Measurements from ENCODE around the gene APC2. TPM values are rescaled to one million over a fixed set of nuclear protein-coding genes. Genes with fewer than 3 reads are reported as not detected.
A peak's percentile ranks its signal among the peaks of the same experiment; 100 is the strongest.

APC2 gene
- total and polyA plus RNA-seq, 7 donors, result 0.01 to 0.06 (median 0.04) TPM; not detected in 1

DNA sequence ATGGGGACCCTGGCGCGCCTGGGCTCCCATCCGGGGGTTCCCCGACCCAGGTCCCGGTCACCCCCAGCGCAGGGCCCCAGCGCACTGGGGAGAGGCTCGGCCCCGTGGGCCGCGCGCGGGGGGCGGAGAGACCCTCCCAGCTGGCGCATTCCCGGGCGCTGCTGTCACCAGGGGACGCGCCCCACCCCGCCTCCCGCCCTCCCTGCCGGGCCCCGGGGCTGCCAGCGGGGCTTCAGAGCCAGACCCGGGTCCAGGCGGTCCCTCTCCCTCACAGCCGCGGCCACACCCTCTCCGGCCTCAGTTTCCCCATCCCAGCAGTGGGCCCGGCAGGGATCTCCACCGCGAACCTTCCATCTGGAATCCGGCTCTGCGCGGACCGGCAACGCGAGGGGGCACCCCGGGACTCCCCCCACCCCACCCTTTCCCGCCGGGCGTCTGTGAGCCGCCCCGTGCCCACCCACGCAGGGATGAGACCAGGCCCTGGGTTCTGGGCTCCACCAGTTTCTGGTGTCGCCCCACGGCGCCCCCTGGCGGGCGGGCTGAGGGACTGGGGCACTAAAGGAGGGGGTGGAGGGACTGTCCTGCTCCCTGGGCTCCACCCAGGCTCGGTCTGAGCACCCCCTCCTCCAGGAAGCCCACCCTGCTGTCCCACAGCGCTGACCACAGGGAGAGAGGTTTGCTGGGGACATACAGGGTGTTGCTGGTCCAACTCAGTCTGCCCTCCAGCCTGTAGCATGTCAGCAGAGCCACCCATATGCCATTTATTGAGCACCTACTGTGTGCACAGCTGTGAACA, 63.8 kb downstream of the APC2 start:
- 4 to 6% (median 5%) methylated on average over 27 to 52 of the region's 52 CpGs for WGBS, 3 donors
- H3K27ac ChIP-seq, result peak overlapping the region; percentile 89
- intact Hi-C loops (cut with DNase I), result loop anchor here in 1 of 2 donors (5.0 kb wide), 1 partner anchor 231 kb away; no protein-coding TSS in a partner anchor
- no peaks in the 10 kb centered on the region for H3K36me3 ChIP-seq (ENCODE audit: insufficient read depth in 1 of 2, low read depth in 1 of 2)
- H3K4me3 ChIP-seq, result peak overlapping the region; percentile 73
- peak; percentile 63 to 84 for DNase-seq
- TF ChIP-seq, protein P1, sequence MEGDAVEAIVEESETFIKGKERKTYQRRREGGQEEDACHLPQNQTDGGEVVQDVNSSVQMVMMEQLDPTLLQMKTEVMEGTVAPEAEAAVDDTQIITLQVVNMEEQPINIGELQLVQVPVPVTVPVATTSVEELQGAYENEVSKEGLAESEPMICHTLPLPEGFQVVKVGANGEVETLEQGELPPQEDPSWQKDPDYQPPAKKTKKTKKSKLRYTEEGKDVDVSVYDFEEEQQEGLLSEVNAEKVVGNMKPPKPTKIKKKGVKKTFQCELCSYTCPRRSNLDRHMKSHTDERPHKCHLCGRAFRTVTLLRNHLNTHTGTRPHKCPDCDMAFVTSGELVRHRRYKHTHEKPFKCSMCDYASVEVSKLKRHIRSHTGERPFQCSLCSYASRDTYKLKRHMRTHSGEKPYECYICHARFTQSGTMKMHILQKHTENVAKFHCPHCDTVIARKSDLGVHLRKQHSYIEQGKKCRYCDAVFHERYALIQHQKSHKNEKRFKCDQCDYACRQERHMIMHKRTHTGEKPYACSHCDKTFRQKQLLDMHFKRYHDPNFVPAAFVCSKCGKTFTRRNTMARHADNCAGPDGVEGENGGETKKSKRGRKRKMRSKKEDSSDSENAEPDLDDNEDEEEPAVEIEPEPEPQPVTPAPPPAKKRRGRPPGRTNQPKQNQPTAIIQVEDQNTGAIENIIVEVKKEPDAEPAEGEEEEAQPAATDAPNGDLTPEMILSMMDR (IDR thresholded peaks at IDR 0.05), result peak; percentile 64
- no peaks in the 10 kb centered on the region for H3K9me3 ChIP-seq
- peaks cover 6% of the 10 kb centered on the region for H3K4me1 ChIP-seq
- ATAC-seq, result peak; percentile 77 to 87 (median 80)
- peaks cover 0 to 5% (median 0%) of the 10 kb centered on the region in 3 donors for H3K27me3 ChIP-seq (ENCODE audit: insufficient read depth in 3 of 3, low read length in 2 of 3)

DNA sequence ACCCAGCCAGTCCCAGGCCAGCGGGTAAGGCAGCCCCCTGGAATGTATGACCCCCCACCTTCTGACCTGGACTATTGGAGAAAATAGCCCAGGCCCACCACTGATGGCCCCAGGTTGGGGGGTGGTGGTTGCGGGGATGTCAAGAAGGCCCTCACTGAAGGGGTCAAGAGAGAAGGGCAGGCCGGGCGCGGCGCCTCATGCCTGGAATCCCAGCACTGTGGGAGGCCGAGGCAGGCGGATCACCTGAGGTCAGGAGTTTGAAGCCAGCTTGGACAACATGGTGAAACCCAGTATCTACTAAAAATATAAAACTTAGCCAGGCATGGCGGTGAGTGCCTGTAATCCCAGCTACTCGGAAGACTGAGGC, 64.4 kb downstream of the APC2 start:
- no peaks in the 10 kb centered on the region for H3K36me3 ChIP-seq (ENCODE audit: insufficient read depth in 1 of 2, low read depth in 1 of 2)
- TF ChIP-seq, protein P1 (IDR thresholded peaks at IDR 0.05), result no peak
- H3K4me1 ChIP-seq, result peaks cover 6% of the 10 kb centered on the region
- H3K27ac ChIP-seq, result peak overlapping the region; percentile 89
- no peak for DNase-seq
- intact Hi-C loops (cut with DNase I), result loop anchor here in 1 of 2 donors (5.0 kb wide), 1 partner anchor 232 kb away; no protein-coding TSS in a partner anchor
- peak in 2 of 4 donors; percentile 10 to 19 for ATAC-seq
- WGBS, 3 donors, result 15 to 46% (median 42%) methylated on average over 10 of the region's 10 CpGs
- no peak overlapping the region for H3K4me3 ChIP-seq
- H3K27me3 ChIP-seq (ENCODE audit: insufficient read depth in 3 of 3, low read length in 2 of 3), result peaks cover 0 to 5% (median 0%) of the 10 kb centered on the region in 3 donors
- no peaks in the 10 kb centered on the region for H3K9me3 ChIP-seq

DNA sequence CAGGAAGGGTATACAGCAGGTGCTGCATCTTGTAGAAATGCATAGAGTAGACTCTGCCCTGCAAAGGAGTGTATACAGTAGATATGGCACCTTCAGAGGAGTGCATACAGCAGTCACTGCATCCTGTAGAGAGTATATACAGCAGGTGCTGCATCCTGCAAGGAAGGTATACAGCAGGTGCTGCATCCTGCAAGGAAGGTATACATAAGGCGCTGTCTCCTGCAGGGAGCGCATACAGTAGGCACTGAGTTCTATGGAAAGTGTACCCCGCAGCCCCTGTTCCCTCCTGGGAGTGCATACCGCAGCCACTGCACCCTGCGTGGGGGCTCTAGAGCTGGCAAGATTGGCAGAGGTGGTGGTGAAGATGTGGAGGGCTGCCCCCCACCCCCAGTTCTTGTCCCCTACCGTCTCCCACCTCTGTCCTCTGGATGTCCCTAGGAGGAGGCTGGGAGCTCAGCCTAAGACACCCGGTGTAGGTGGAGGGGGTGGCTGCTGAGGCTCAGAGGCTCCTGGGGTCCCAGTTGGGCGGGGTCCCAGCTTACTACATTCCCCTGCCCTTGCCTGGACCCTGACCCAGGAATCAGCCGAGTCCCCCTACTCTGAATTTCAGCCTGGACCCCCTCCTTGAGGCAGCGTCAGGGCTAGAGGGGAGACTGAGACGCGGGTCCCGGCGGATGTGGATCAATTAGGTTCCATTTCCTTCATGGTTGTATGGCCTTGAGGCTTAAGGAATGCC, 65.2 kb downstream of the APC2 start:
- DNase-seq, result no peak
- WGBS, 3 donors, result 65 to 66% (median 65%) methylated on average over 14 of the region's 14 CpGs
- Histone ChIP-seq H3K36me3 (ENCODE audit: insufficient read depth in 1 of 2, low read depth in 1 of 2) (no peaks in the 10 kb centered on the region), H3K4me1 (peaks cover 6% of the 10 kb centered on the region), H3K9me3 (no peaks in the 10 kb centered on the region), H3K4me3 (no peak overlapping the region), H3K27ac (no peak overlapping the region), H3K27me3 (ENCODE audit: insufficient read depth in 3 of 3, low read length in 2 of 3) (peaks cover 0 to 5% (median 0%) of the 10 kb centered on the region in 3 donors)
- no peak for ATAC-seq
- TF ChIP-seq, protein P1 (IDR thresholded peaks at IDR 0.05), result no peak
- intact Hi-C loops (cut with DNase I), result loop anchor here in 1 of 2 donors (5.0 kb wide), 1 partner anchor 233 kb away; no protein-coding TSS in a partner anchor

DNA sequence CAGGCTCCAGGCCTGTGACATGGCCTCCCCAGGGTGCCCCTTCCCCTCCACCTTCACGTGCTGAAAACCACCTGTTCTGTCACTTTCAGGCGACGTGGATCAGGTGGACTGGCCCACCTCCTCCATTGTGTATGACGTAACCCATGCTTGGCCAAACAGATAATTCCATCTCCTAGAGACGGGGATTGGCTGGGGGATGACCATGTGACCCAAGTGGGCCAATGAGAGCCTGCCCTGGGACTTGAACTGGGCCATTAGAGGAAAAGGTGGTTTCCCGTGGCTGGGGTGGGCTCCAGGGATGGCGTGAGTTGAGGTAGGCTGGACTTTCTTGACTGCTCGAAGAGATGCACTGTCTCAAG, 66.5 kb downstream of the APC2 start:
- TF ChIP-seq, protein P1 (IDR thresholded peaks at IDR 0.05), result no peak
- ATAC-seq (no peak), DNase-seq (no peak)
- Histone ChIP-seq H3K9me3 (no peaks in the 10 kb centered on the region), H3K36me3 (ENCODE audit: insufficient read depth in 1 of 2, low read depth in 1 of 2) (no peaks in the 10 kb centered on the region), H3K4me3 (no peak overlapping the region), H3K27ac (no peak overlapping the region), H3K4me1 (peaks cover 6% of the 10 kb centered on the region), H3K27me3 (ENCODE audit: insufficient read depth in 3 of 3, low read length in 2 of 3) (peaks cover 0 to 5% (median 0%) of the 10 kb centered on the region in 3 donors)
- 57 to 71% (median 67%) methylated on average over 8 of the region's 8 CpGs for WGBS, 3 donors
- intact Hi-C loops (cut with DNase I), result no loop called here
